Measurements from ENCODE around the gene ADARB1.
A peak's percentile ranks its signal among the peaks of the same experiment; 100 is the strongest.

- TF ChIP-seq ZNF138 (tag by site-specific recombination; IDR thresholded peaks at IDR 0.05; ENCODE audit: borderline replicate concordance) (no peak), CTCF (tag by site-specific recombination; IDR thresholded peaks at IDR 0.05) (no peak), TRIM28 (IDR thresholded peaks at IDR 0.05; ENCODE audit: borderline replicate concordance, low read length) (peak; percentile 97), ZNF660 (tag by site-specific recombination; IDR thresholded peaks at IDR 0.05) (no peak), ZNF280D (tag by site-specific recombination; IDR thresholded peaks at IDR 0.05) (no peak), ZNF843 (tag by site-specific recombination; IDR thresholded peaks at IDR 0.05) (no peak; the same call in 1 of the 2 replicates), ZNF529 (tag by site-specific recombination; IDR thresholded peaks at IDR 0.05; ENCODE audit: insufficient replicate concordance) (no peak)
Observed at GRCh38 chr21:45105906-45106485, 31.6 kb downstream of the ADARB1 start.
